ENCODE data around the gene ZNF345.

The ZNF345 gene

GRCh38 chr19:36898422-36898821, 47.7 kb downstream of the ZNF345 start:
- Histone ChIP-seq H3K27ac (ENCODE audit: low read length) (no peak overlapping the region), H3K4me2 (ENCODE audit: insufficient read depth, low read length) (no peak overlapping the region), H3K36me3 (ENCODE audit: insufficient read depth, low read length) (peaks cover 94% of the 10 kb centered on the region), H3K9ac (ENCODE audit: low read depth, low read length) (no peak overlapping the region), H2AFZ (ENCODE audit: low read depth, low read length) (no peak overlapping the region), H3K79me2 (ENCODE audit: insufficient read depth, low read length) (peaks cover 2% of the 10 kb centered on the region; the same call in 1 of the 2 replicates), H3K4me1 (ENCODE audit: insufficient read depth, low read length) (no peaks in the 10 kb centered on the region), H3K27me3 (ENCODE audit: insufficient read depth, low read length, poor library complexity) (no peaks in the 10 kb centered on the region), H3K4me3 (ENCODE audit: low read depth in 1 of 2, low read length in 2 of 2) (no peak overlapping the region), H4K20me1 (ENCODE audit: insufficient read depth, low read length) (no peaks in the 10 kb centered on the region), H3K9me3 (ENCODE audit: insufficient read depth, low read length, severe bottlenecking) (peaks cover 68% of the 10 kb centered on the region)
- no peak for DNase-seq
- no peak for ATAC-seq (ENCODE audit: insufficient read depth, low read depth)
- TF ChIP-seq CTCF (IDR thresholded peaks at IDR 0.05; ENCODE audit: borderline replicate concordance, extremely low read depth, low read length, poor library complexity, severe bottlenecking) (no peak), EZH2 (IDR thresholded peaks at IDR 0.05; ENCODE audit: borderline replicate concordance, low read depth, low read length, severe bottlenecking) (no peak)

- Histone ChIP-seq H3K27ac (ENCODE audit: low read length) (peak within 1 kb of the TSS; percentile 92), H3K79me2 (ENCODE audit: insufficient read depth, low read length) (peaks cover 51% of the 10 kb centered on the region), H2AFZ (ENCODE audit: low read depth, low read length) (peak within 1 kb of the TSS; percentile 82), H3K27me3 (ENCODE audit: insufficient read depth, low read length, poor library complexity) (no peaks in the 10 kb centered on the region), H3K36me3 (ENCODE audit: insufficient read depth, low read length) (peaks cover 50% of the 10 kb centered on the region), H3K4me3 (ENCODE audit: low read depth in 1 of 2, low read length in 2 of 2) (peak within 1 kb of the TSS; percentile 32 to 60; a peak in 3 of 4 replicates), H4K20me1 (ENCODE audit: insufficient read depth, low read length) (no peaks in the 10 kb centered on the region), H3K4me2 (ENCODE audit: insufficient read depth, low read length) (peak within 1 kb of the TSS; percentile 83), H3K4me1 (ENCODE audit: insufficient read depth, low read length) (peaks cover 34% of the 10 kb centered on the region), H3K9me3 (ENCODE audit: insufficient read depth, low read length, severe bottlenecking) (peaks cover 8% of the 10 kb centered on the region), H3K9ac (ENCODE audit: low read depth, low read length) (peak within 1 kb of the TSS; percentile 65)
- no peak for TF ChIP-seq EZH2 (IDR thresholded peaks at IDR 0.05; ENCODE audit: borderline replicate concordance, low read depth, low read length, severe bottlenecking)
- TF ChIP-seq CTCF (IDR thresholded peaks at IDR 0.05; ENCODE audit: borderline replicate concordance, extremely low read depth, low read length, poor library complexity, severe bottlenecking), result peak; percentile 90
- DNase-seq (peak; percentile 97), ATAC-seq (ENCODE audit: insufficient read depth, low read depth) (peak; percentile 95)
These were observed 65.5 kb downstream of the ZNF345 start, which contains the start of the genes ZNF568 and ZNF829 for GRCh38 chr19:36915992-36916830. Gene ZNF568 (plus strand): TSS chr19:36916332. CDS start chr19:36922771, 6,439 bp downstream. Gene ZNF829 (minus strand): TSS chr19:36916291. CDS start chr19:36915167, 1,124 bp downstream.

- no peaks in the 10 kb centered on the region for H3K27me3 ChIP-seq (ENCODE audit: insufficient read depth, low read length, poor library complexity)
- no peaks in the 10 kb centered on the region for H4K20me1 ChIP-seq (ENCODE audit: insufficient read depth, low read length)
- TF ChIP-seq EZH2 (IDR thresholded peaks at IDR 0.05; ENCODE audit: borderline replicate concordance, low read depth, low read length, severe bottlenecking), result no peak
- no peak for TF ChIP-seq CTCF (IDR thresholded peaks at IDR 0.05; ENCODE audit: borderline replicate concordance, extremely low read depth, low read length, poor library complexity, severe bottlenecking)
- H3K4me1 ChIP-seq (ENCODE audit: insufficient read depth, low read length), result peaks cover 34% of the 10 kb centered on the region
- ATAC-seq (ENCODE audit: insufficient read depth, low read depth) (0 out of 3 replicates have a peak, but pooled peaks have one; percentile 10), DNase-seq (peak; percentile 49)
- H3K9me3 ChIP-seq (ENCODE audit: insufficient read depth, low read length, severe bottlenecking), result peaks cover 8% of the 10 kb centered on the region
- H3K79me2 ChIP-seq (ENCODE audit: insufficient read depth, low read length), result peaks cover 51% of the 10 kb centered on the region
- H2AFZ ChIP-seq (ENCODE audit: low read depth, low read length), result peak overlapping the region; percentile 82
- peak overlapping the region; percentile 83 for H3K4me2 ChIP-seq (ENCODE audit: insufficient read depth, low read length)
- peak overlapping the region; percentile 32 to 60; a peak in 3 of 4 replicates for H3K4me3 ChIP-seq (ENCODE audit: low read depth in 1 of 2, low read length in 2 of 2)
- H3K36me3 ChIP-seq (ENCODE audit: insufficient read depth, low read length), result peaks cover 47% of the 10 kb centered on the region
- H3K9ac ChIP-seq (ENCODE audit: low read depth, low read length), result peak overlapping the region; percentile 65
- H3K27ac ChIP-seq (ENCODE audit: low read length), result peak overlapping the region; percentile 92
These were observed 66.3 kb downstream of the ZNF345 start for GRCh38 chr19:36916991-36917390.
